IMR-90 (cell line): ENCODE results near the gene KCNQ1. TPM values are rescaled to one million over a fixed set of nuclear protein-coding genes. Genes with fewer than 3 reads are reported as not detected.

ENCODE experiments used
- ATAC-seq: fragments of 200-7000 bp; cut with Tn5 transposase; 2 replicates; pipeline ENCODE4 v1.9.1; 2020; ENCODE audit warnings: low read depth, mild to moderate bottlenecking, moderate library complexity
- BruUV-seq: library from RNA; stranded (reverse); fragments of 400-500 nt; replicated peaks from 2 replicates; lab custom pipeline; 2021; lab: Mats Ljungman, UMichigan
- CTCF ChIA-PET: fragments of 300-600 bp; formaldehyde crosslinking; extraction: SDS; loops from one replicate; lab custom pipeline; 2021; ENCODE audit warnings: antibody characterized with exemption; lab: Yijun Ruan, JAX
- POLR2A ChIA-PET: fragments of 300-600 bp; sonication (Branson Sonifier 250); formaldehyde crosslinking; loops from one replicate; lab custom pipeline; 2022; ENCODE audit warnings: antibody characterized with exemption; ENCODE audit not compliant: unreplicated experiment; lab: Charles Lee
- DNase-seq: peaks from one replicate; pipeline ENCODE4 v3.0.0; 2013
- H2AFZ ChIP-seq: replicated peaks from 2 replicates; pipeline ENCODE3; 2013; ENCODE audit warnings: low read length, mild to moderate bottlenecking; ENCODE audit not compliant: poor library complexity
- H2AK5ac ChIP-seq: 2 replicates; pipeline ENCODE4 v1.6.1; 2013; ENCODE audit warnings: low read depth, low read length, inconsistent platforms
- H2AK9ac ChIP-seq: replicated peaks from 2 replicates; pipeline ENCODE3; 2013; ENCODE audit warnings: mild to moderate bottlenecking, low read depth, low read length, moderate library complexity; ENCODE audit not compliant: poor library complexity
- H2BK120ac ChIP-seq: 2 replicates; pipeline ENCODE4 v1.6.1; 2013; ENCODE audit warnings: low read depth, low read length, inconsistent platforms
- H2BK15ac ChIP-seq: 3 replicates; pipeline ENCODE4 v1.6.1; 2013; ENCODE audit warnings: low read depth, low read length, inconsistent platforms
- H2BK20ac ChIP-seq: 2 replicates; pipeline ENCODE4 v1.6.1; 2013; ENCODE audit warnings: low read depth, mild to moderate bottlenecking, inconsistent platforms, low read length, moderate library complexity
- H2BK5ac ChIP-seq: 2 replicates; pipeline ENCODE4 v1.6.1; 2013; ENCODE audit warnings: mild to moderate bottlenecking, low read depth, low read length, inconsistent platforms; ENCODE audit not compliant: poor library complexity, severe bottlenecking
- H3K14ac ChIP-seq: replicated peaks from 2 replicates; pipeline ENCODE4 v1.6.1; 2013; ENCODE audit warnings: low read depth, low read length, inconsistent platforms
- H3K18ac ChIP-seq: 2 replicates; pipeline ENCODE4 v1.6.1; 2013; ENCODE audit warnings: low read depth, low read length, control low read depth
- H3K23ac ChIP-seq: 2 replicates; pipeline ENCODE4 v1.6.1; 2013; ENCODE audit warnings: low read depth, low read length, inconsistent platforms
- H3K27ac ChIP-seq: 2 replicates; pipeline ENCODE4 v1.5.1; 2013; ENCODE audit warnings: mild to moderate bottlenecking, control low read depth, low read length; ENCODE audit not compliant: insufficient read depth
- H3K27me3 ChIP-seq: 2 replicates; pipeline ENCODE4 v1.6.1; 2013; ENCODE audit warnings: low read length; ENCODE audit not compliant: control insufficient read depth, insufficient read depth
- H3K36me3 ChIP-seq: 2 replicates; pipeline ENCODE4 v1.6.1; 2013; ENCODE audit warnings: low read length, mixed read lengths; ENCODE audit not compliant: control insufficient read depth, insufficient read depth
- H3K4ac ChIP-seq: 2 replicates; pipeline ENCODE4 v1.6.1; 2013; ENCODE audit warnings: low read depth, low read length, inconsistent platforms
- H3K4me1 ChIP-seq: 2 replicates; pipeline ENCODE4 v1.6.1; 2013; ENCODE audit warnings: low read length, mixed read lengths; ENCODE audit not compliant: control insufficient read depth, insufficient read depth
- H3K4me2 ChIP-seq: 2 replicates; pipeline ENCODE4 v1.6.1; 2013; ENCODE audit warnings: low read depth, mild to moderate bottlenecking, control low read depth, low read length, moderate library complexity
- H3K4me3 ChIP-seq: 2 replicates; pipeline ENCODE4 v1.5.1; 2013; ENCODE audit warnings: low read depth, mild to moderate bottlenecking, control low read depth, low read length, moderate library complexity; ENCODE audit not compliant: insufficient read depth
- H3K56ac ChIP-seq: 2 replicates; pipeline ENCODE4 v1.6.1; 2013; ENCODE audit warnings: low read length, inconsistent platforms; ENCODE audit not compliant: insufficient read depth; ENCODE audit errors: extremely low read depth
- H3K79me1 ChIP-seq, 2 experiments: 2 replicates each; pipeline ENCODE4 v1.6.1; 2013; ENCODE audit warnings: low read length in 2 of 2, inconsistent platforms in 1 of 2, low read depth in 1 of 2
- H3K9ac ChIP-seq: 2 replicates; pipeline ENCODE4 v1.6.1; 2013; ENCODE audit warnings: low read depth, low read length, control low read depth
- H3K9me1 ChIP-seq: 2 replicates; pipeline ENCODE4 v1.6.1; 2013; ENCODE audit warnings: low read length, inconsistent platforms; ENCODE audit not compliant: insufficient read depth
- H3K9me3 ChIP-seq: 2 replicates; pipeline ENCODE4 v1.6.1; 2013; ENCODE audit warnings: low read length; ENCODE audit not compliant: control insufficient read depth, insufficient read depth
- H4K20me1 ChIP-seq: 2 replicates; pipeline ENCODE4 v1.6.1; 2013; ENCODE audit warnings: low read length, inconsistent platforms; ENCODE audit not compliant: insufficient read depth
- H4K5ac ChIP-seq: 2 replicates; pipeline ENCODE4 v1.6.1; 2013; ENCODE audit warnings: mild to moderate bottlenecking, low read depth, low read length, control low read depth
- H4K8ac ChIP-seq, 2 experiments: 2 replicates each; pipeline ENCODE4 v1.6.1; 2013; ENCODE audit warnings: low read depth in 2 of 2, low read length in 2 of 2, control low read depth in 1 of 2, inconsistent platforms in 1 of 2
- H4K91ac ChIP-seq: 2 replicates; pipeline ENCODE4 v1.6.1; 2013; ENCODE audit warnings: low read depth, low read length, inconsistent platforms; ENCODE audit not compliant: insufficient read depth
- BHLHE40 ChIP-seq: fragments of 150-350 bp; IDR thresholded peaks from 2 replicates; pipeline ENCODE4 v1.6.1; 2016; ENCODE audit warnings: mild to moderate bottlenecking, low read depth, low read length
- CEBPB ChIP-seq: IDR thresholded peaks from 2 replicates; pipeline ENCODE4 v1.6.1; 2012; ENCODE audit warnings: low read depth, low read length, improper control_type of control experiment
- CHD1 ChIP-seq: IDR thresholded peaks from 2 replicates; pipeline ENCODE4 v1.6.1; 2012; ENCODE audit warnings: low read depth, low read length, improper control_type of control experiment
- FOS ChIP-seq: fragments of 150-350 bp; IDR thresholded peaks from 2 replicates; pipeline ENCODE4 v1.6.1; 2016; ENCODE audit warnings: low read depth, low read length
- MAFK ChIP-seq: IDR thresholded peaks from 2 replicates; pipeline ENCODE4 v1.6.1; 2012; ENCODE audit warnings: low read depth, low read length, improper control_type of control experiment
- MAZ ChIP-seq: IDR thresholded peaks from 2 replicates; pipeline ENCODE4 v1.6.1; 2012; ENCODE audit warnings: low read depth, mild to moderate bottlenecking, low read length, improper control_type of control experiment, moderate library complexity, borderline replicate concordance
- MXI1 ChIP-seq: IDR thresholded peaks from 2 replicates; pipeline ENCODE4 v1.6.1; 2012; ENCODE audit warnings: low read depth, mild to moderate bottlenecking, low read length, moderate library complexity, borderline replicate concordance
- NFE2L2 ChIP-seq: fragments of 150-350 bp; IDR thresholded peaks from 2 replicates; pipeline ENCODE4 v1.6.1; 2016; ENCODE audit warnings: low read depth, mild to moderate bottlenecking, low read length
- POLR2A ChIP-seq: IDR thresholded peaks from 2 replicates; pipeline ENCODE4 v1.6.1; 2012; ENCODE audit warnings: mild to moderate bottlenecking, low read depth, low read length
- RAD21 ChIP-seq: IDR thresholded peaks from 2 replicates; pipeline ENCODE4 v1.6.1; 2012; ENCODE audit warnings: low read length, improper control_type of control experiment
- RFX5 ChIP-seq: IDR thresholded peaks from 2 replicates; pipeline ENCODE4 v1.8.0; 2012; ENCODE audit warnings: low read depth, mild to moderate bottlenecking, low read length, moderate library complexity
- SMC3 ChIP-seq: fragments of 150-350 bp; IDR thresholded peaks from 2 replicates; pipeline ENCODE4 v1.6.1; 2016; ENCODE audit warnings: low read depth, mild to moderate bottlenecking, antibody characterized with exemption, low read length, moderate library complexity
- WGBS, 2 experiments: methylation state at CpG; one replicate each; pipeline versions ENCODE4 v1.1.5 to v1.1.7; 2013; ENCODE audit warnings: missing lambda C conversion rate in 2 of 2; ENCODE audit not compliant: insufficient read length in 1 of 2; ENCODE audit errors: extremely low coverage in 2 of 2; 5-methylcytosine and 5-hydroxymethylcytosine counted together
- dilution Hi-C: fragments of 300-500 bp; cut with HindIII; formaldehyde crosslinking; loops from one replicate; pipeline ENCODE4 v1.14.3; 2018; ENCODE audit warnings: low sequenced_read_pairs; ENCODE audit not compliant: unreplicated experiment
- in situ Hi-C: fragments of 300-500 bp; cut with MboI; formaldehyde crosslinking; loops from 3 replicates; pipeline ENCODE4 v1.14.3; 2019; ENCODE audit warnings: low sequenced_read_pairs, inconsistent platforms, mixed read lengths
- intact Hi-C: fragments of 100-400 bp; cut with micrococcal nuclease; formaldehyde crosslinking; loops from 2 replicates; pipeline ENCODE4 v1.10.0; 2022
- polyA plus RNA-seq, 3 experiments: library from polyadenylated mRNA; depleted of rRNA; stranded (reverse); fragments of >200 nt; gene quantifications; 2 replicates each; pipeline ENCODE4 v1.2.3, GENCODE V29; 2012; ENCODE audit warnings: low replicate concordance in 1 of 3
- total RNA-seq: library from RNA; depleted of rRNA; stranded (reverse); fragments of >200 nt; gene quantifications from 2 replicates; pipeline ENCODE4 v1.2.3, GENCODE V29; 2012
- TF ChIP-seq, protein P1 (sequence below): fragments of 150-350 bp; IDR thresholded peaks from 2 replicates; pipeline ENCODE4 v1.6.1; 2017; ENCODE audit warnings: mild to moderate bottlenecking, antibody characterized with exemption, low read length, low read depth
- TF ChIP-seq, protein P2 (sequence below): conservative IDR thresholded peaks from 2 replicates; pipeline ENCODE4 v1.5.1; 2012; ENCODE audit warnings: mild to moderate bottlenecking, low read depth, low read length, improper control_type of control experiment
- TF ChIP-seq, protein P3 (sequence below): fragments of 150-350 bp; IDR thresholded peaks from 2 replicates; pipeline ENCODE4 v1.6.1; 2016; ENCODE audit warnings: low read depth, mild to moderate bottlenecking, low read length, moderate library complexity, borderline replicate concordance

KCNQ1 gene
- total and polyA plus RNA-seq, 2 of the 4 experiments (the other 2 are of a cell fraction), result 0.07 TPM; not detected in 1

DNA sequence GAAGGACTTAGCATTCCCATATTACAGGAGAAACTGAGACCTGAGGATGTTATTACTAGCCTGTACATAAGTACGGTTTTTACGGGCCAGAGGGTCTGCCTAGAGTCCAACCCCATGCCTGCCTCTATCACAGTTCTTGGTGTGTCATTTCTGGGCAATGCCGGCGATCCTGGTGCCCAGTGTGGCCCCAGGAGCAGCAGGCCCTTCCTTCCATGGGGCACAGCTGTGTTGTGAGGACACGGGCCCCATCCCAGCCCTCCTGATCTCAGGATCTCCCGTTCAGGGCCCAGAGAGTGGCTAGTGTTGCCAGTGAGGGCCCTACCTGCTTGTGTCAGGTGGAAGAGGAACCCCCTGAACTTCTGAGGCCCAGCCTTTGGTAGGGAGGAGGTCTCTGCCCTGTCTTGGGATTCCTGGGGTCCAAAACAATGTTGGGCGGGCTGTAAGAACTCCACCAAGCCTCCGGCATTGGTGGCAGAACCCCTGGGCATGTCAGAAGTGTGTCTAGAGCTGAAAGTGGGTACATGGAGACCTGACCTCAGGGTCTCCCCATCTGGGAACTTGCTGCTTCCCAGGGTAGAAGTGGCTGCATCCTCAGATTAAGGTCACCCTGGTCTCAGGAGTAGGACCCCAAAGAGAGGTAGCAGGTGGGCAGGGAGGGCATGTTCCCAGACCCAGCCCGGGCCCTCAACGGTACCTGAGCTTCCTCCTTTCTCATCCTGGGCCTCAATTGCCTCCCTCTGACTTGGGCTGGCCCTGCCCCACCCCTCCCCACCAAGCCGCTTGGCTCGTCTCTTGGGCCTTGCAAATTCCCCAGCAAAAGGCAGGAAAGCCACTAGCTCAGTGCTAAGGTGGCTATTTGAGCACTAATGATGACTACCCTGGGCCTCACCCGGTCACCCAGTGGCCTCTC, 329.6 kb downstream of the KCNQ1 start:
- no peak for DNase-seq
- H2AK9ac ChIP-seq, result peak overlapping the region; percentile 39
- in situ Hi-C loops (no loop called here), dilution Hi-C loops (no loop called here), intact Hi-C loops (no loop called here)
- H3K27ac ChIP-seq, result no peak overlapping the region
- CTCF ChIA-PET, result no interaction called here
- H3K18ac ChIP-seq, result no peak overlapping the region
- no peak overlapping the region for H3K14ac ChIP-seq
- BruUV-seq, result no TSS peak
- H2BK120ac ChIP-seq, result no peak overlapping the region
- no peaks in the 10 kb centered on the region for H3K79me1 ChIP-seq
- no peak overlapping the region for H2BK15ac ChIP-seq
- H3K4ac ChIP-seq, result no peak overlapping the region
- no peak overlapping the region for H2BK20ac ChIP-seq
- H3K36me3 ChIP-seq, result no peaks in the 10 kb centered on the region
- no peak overlapping the region for H2AK5ac ChIP-seq
- WGBS, 2 experiments, result 96% methylated on average over 9 of the region's 13 CpGs; no CpG with 5 or more reads in 1 of the 2 experiments
- H3K27me3 ChIP-seq, result peaks cover 6% of the 10 kb centered on the region
- POLR2A ChIA-PET, result no interaction called here
- no peaks in the 10 kb centered on the region; the same call in 1 of the 2 replicates for H4K20me1 ChIP-seq
- no peak overlapping the region for H3K23ac ChIP-seq
- no peak for ATAC-seq
- no peak overlapping the region for H4K8ac ChIP-seq
- no peak overlapping the region for H3K56ac ChIP-seq
- H2BK5ac ChIP-seq, result no peak overlapping the region
- H4K91ac ChIP-seq, result no peak overlapping the region
- no peak overlapping the region for H4K5ac ChIP-seq
- H3K4me3 ChIP-seq, result no peak overlapping the region
- peaks cover 5% of the 10 kb centered on the region; the same call in 1 of the 2 replicates for H3K9me1 ChIP-seq
- peak overlapping the region; percentile 23 for H2AFZ ChIP-seq
- no peak overlapping the region for H3K9ac ChIP-seq
- peaks cover 18% of the 10 kb centered on the region for H3K4me1 ChIP-seq
- H3K9me3 ChIP-seq, result no peaks in the 10 kb centered on the region
- H3K4me2 ChIP-seq, result no peak overlapping the region
- TF ChIP-seq FOS (no peak), MAFK (no peak), MXI1 (no peak), CEBPB (no peak), SMC3 (no peak), BHLHE40 (no peak), NFE2L2 (no peak), CHD1 (no peak), RAD21 (no peak), MAZ (no peak), RFX5 (no peak), POLR2A (no peak)
- TF ChIP-seq, protein P1, sequence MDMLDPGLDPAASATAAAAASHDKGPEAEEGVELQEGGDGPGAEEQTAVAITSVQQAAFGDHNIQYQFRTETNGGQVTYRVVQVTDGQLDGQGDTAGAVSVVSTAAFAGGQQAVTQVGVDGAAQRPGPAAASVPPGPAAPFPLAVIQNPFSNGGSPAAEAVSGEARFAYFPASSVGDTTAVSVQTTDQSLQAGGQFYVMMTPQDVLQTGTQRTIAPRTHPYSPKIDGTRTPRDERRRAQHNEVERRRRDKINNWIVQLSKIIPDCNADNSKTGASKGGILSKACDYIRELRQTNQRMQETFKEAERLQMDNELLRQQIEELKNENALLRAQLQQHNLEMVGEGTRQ, result no peak
- TF ChIP-seq, protein P2, sequence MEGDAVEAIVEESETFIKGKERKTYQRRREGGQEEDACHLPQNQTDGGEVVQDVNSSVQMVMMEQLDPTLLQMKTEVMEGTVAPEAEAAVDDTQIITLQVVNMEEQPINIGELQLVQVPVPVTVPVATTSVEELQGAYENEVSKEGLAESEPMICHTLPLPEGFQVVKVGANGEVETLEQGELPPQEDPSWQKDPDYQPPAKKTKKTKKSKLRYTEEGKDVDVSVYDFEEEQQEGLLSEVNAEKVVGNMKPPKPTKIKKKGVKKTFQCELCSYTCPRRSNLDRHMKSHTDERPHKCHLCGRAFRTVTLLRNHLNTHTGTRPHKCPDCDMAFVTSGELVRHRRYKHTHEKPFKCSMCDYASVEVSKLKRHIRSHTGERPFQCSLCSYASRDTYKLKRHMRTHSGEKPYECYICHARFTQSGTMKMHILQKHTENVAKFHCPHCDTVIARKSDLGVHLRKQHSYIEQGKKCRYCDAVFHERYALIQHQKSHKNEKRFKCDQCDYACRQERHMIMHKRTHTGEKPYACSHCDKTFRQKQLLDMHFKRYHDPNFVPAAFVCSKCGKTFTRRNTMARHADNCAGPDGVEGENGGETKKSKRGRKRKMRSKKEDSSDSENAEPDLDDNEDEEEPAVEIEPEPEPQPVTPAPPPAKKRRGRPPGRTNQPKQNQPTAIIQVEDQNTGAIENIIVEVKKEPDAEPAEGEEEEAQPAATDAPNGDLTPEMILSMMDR, result no peak
- TF ChIP-seq, protein P3, sequence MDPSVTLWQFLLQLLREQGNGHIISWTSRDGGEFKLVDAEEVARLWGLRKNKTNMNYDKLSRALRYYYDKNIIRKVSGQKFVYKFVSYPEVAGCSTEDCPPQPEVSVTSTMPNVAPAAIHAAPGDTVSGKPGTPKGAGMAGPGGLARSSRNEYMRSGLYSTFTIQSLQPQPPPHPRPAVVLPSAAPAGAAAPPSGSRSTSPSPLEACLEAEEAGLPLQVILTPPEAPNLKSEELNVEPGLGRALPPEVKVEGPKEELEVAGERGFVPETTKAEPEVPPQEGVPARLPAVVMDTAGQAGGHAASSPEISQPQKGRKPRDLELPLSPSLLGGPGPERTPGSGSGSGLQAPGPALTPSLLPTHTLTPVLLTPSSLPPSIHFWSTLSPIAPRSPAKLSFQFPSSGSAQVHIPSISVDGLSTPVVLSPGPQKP, result no peak
